Activated CD4-positive, alpha-beta T cell treated with anti-CD3 and anti-CD28 coated beads, Interleukin-2, amount 50 U/mL, for 24 hours (primary cell): Measurements from ENCODE around the gene TRPC4.

Experiments
- DNase-seq, 2 donors: peaks; one replicate each; pipeline ENCODE4 v3.0.0-alpha.2; 2020; ENCODE audit warnings: low read depth in 1 of 2, low spot score in 1 of 2

Gene TRPC4

DNA sequence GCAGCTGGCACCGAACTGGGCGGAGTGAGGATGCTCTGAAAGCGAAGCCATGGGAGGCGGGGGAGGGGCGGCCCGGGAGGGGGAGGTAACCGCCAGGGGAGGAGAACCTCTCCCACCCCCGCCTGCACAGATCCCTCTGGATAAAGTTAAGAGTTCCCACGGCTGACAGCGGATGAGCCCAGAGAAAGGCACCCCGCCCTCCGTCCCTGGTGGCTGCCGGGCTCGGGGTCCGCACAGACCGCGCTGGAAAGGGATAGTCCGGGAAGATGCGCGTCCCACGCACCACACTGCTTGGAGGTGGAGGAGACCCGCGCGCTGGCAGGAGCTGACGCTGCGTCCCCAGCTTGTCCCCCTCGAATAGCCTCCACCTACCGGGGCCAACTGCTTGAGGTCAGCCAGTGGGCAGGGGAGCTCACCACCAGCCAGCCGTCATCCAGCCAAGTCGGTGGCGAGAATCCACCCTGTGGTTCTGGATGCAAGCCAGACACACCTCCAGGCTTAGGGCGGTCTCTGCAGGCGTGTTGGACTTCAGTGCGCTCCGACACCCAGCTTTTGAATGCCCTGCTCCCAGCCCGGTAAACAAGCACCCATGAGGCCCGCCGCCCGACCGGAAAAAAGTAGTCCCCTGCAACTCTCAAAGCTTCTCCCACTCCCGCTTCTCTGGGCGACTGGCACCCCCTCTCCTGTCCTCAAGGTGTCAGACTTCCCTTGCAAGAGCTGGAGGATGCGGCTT, at the start of gene TRPC4:
TSS of gene TRPC4 (minus strand) at position 17 of the 733 bp plus-strand sequence. CDS start 86,439 bp downstream, outside the sequence.
- no peak for DNase-seq

GRCh38 chr13:37918751-37919150, 49.2 kb upstream of the TRPC4 start:
- DNase-seq: no peak

- DNase-seq: no peak
These were observed 48.6 kb upstream of the TRPC4 start for GRCh38 chr13:37918116-37918714.

GRCh38 chr13:37914781-37915391, 45.3 kb upstream of the TRPC4 start:
- DNase-seq: no peak

DNA sequence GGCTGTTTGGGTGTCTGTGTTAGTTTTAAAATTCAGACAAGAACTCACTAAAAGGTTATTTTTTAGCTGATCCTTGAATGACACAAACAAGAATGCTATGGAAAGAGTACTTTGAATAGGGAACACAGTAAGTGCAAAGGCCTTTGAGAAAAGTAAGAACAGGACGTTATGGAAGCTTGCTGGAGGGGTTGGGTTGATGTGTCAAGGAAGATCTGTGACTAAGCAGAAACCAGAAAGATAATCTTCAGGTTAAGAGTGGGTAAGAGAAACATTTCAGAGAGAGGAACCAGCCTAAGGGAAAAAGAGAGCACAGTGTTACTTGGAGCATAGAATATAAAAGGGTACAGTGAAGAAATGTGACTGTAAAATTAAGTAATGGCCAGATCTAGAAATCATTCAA, 41.2 kb upstream of the TRPC4 start:
- no peak for DNase-seq

GRCh38 chr13:37906880-37907279, 37.3 kb upstream of the TRPC4 start:
- no peak for DNase-seq

- DNase-seq: no peak
These were observed 36.2 kb upstream of the TRPC4 start for GRCh38 chr13:37905736-37906135.

DNA sequence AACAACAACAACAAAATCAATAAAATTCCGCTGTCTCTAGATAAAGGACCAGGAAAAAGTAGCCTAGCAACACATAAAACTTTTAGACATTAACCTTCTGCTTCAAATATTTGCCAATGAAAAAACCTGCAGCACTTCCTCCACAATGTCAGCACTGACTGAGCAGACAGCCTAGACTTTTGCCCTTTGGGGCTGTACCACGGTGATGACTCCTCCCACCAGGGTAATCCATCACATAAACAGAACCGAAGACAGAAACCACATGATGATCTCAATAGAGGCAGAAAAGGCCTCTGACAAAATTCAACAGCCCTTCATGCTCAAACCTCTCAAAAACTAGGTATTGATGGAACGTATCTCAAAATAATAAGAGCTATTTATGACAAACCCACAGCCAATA, 30.2 kb upstream of the TRPC4 start:
- no peak for DNase-seq

GRCh38 chr13:37893321-37893720, 23.7 kb upstream of the TRPC4 start:
- DNase-seq: no peak

DNA sequence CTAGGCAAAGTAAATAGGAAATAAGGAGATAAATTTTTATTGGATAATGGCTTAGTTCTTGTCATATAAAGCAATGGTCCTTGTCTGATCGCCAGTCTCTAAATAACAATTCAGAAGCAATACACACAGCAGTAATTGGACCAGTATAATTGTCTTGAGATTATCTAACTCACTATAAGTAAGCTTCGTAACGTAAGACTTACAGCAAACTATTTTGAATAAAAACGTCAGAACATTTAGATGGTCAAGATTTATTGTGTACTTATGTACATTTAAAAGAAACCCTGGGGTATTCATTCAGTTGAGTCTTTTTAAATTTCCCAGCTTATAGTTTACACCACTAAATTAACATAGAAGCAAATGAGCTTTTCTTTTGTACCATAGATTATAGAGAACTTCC, 20.2 kb upstream of the TRPC4 start:
- DNase-seq: no peak

GRCh38 chr13:37889102-37889501, 19.5 kb upstream of the TRPC4 start:
- no peak for DNase-seq

- DNase-seq: no peak
These were observed 17.3 kb upstream of the TRPC4 start for GRCh38 chr13:37886879-37887278.

GRCh38 chr13:37884674-37885073, 15.1 kb upstream of the TRPC4 start:
- no peak for DNase-seq

DNA sequence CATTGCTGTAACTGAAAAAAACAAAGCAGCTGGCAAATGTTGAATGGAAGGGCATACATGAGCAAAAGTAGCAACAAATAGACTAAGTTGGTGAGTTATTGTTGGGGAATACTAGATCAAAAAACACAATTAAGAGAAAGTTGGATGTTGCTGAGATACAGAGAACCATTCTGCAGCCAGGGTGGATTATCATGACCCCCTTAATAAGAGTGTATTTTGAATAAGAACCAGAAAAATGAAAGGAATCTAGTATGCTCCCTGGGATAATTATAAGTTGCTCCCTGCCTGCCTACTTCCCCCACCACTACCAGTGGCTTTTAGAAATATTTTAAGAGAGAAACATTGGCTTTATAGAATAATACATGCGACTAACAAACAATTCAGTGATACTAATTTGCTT, 14.5 kb upstream of the TRPC4 start:
- DNase-seq: no peak

DNA sequence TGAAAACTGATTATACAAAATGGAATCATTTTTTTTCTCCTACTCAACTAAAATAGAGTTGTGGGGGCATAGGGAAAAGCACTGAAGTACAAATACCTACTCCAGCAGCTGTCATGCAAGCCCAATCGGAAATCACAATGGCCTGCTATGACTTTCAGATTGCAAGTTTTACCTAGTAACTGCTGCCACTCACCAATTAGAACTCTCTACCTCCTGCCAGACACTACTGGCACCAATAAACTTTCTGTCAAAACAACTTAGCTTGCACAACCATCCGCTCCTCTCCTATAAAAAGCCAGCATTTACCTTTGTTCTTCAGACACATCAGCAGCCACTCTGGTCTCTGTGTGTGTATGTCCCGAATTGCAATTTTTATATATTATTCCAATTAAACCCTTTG, 9.3 kb upstream of the TRPC4 start:
- DNase-seq: no peak

DNA sequence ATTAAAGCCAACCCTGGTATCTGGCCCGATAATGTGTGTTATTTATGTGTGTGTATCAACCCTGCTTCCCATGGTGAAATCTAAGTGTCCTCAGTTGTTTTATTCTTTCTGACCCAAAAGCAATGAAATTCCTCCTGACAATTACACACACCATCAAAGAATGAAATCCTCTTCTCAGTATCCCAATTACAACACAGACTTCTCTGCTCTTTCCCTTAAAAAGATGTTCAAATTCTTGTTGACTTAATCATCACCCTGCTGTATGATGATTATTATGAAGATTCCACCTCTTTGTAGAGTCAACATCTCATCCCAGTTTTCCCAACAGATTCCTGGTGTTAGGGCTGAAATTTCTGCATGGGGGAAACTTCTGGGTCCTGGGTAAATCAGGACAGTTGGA, 8.9 kb upstream of the TRPC4 start:
- DNase-seq: no peak

- no peak for DNase-seq
These were observed 1.5 kb upstream of the TRPC4 start for GRCh38 chr13:37870895-37871550.

- no peak for DNase-seq
These were observed 895 bp upstream of the TRPC4 start for GRCh38 chr13:37870489-37870845.

DNA sequence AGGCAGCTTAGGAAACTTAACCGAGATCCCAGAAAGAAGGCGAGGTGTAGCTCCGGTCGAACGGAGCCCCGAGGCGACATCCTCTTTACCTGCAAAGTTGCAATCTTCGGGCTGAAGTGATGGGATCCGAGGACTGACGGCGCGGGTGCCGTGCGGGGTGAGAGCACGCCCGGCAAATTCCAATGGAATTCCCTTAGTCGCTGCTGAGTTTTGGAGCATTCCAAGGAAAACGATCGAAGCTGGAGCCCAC, 141 bp downstream of the TRPC4 start:
- DNase-seq: no peak

- DNase-seq: no peak
These were observed 674 bp downstream of the TRPC4 start for GRCh38 chr13:37868691-37869505.

- no peak for DNase-seq
These were observed 5.9 kb downstream of the TRPC4 start for GRCh38 chr13:37863708-37864107.

- no peak for DNase-seq
These were observed 34.2 kb downstream of the TRPC4 start for GRCh38 chr13:37835392-37835791.
